GM18526 (cell line): ENCODE data around the gene RAD51B.

ENCODE experiments used
- POLR2A ChIP-seq: IDR thresholded peaks from 3 replicates; pipeline ENCODE4 v1.6.1; 2011; ENCODE audit not compliant: insufficient read length; ENCODE audit errors: extremely low read depth

RAD51B gene

GRCh38 chr14:68178282-68178681, 358.7 kb downstream of the RAD51B start:
- no peak for TF ChIP-seq POLR2A

- TF ChIP-seq POLR2A, result no peak
Observed at GRCh38 chr14:68181519-68182326, 362.1 kb downstream of the RAD51B start.

GRCh38 chr14:68182492-68182891, 362.9 kb downstream of the RAD51B start:
- TF ChIP-seq POLR2A, result no peak

GRCh38 chr14:68188174-68188573, 368.6 kb downstream of the RAD51B start:
- TF ChIP-seq POLR2A, result no peak

GRCh38 chr14:68190032-68190431, 370.5 kb downstream of the RAD51B start:
- no peak for TF ChIP-seq POLR2A

- no peak for TF ChIP-seq POLR2A
Observed at GRCh38 chr14:68191567-68192321, 372.2 kb downstream of the RAD51B start.

GRCh38 chr14:68192935-68193334, 373.4 kb downstream of the RAD51B start:
- no peak for TF ChIP-seq POLR2A

GRCh38 chr14:68193970-68194681, 374.5 kb downstream of the RAD51B start:
- TF ChIP-seq POLR2A, result no peak

GRCh38 chr14:68195126-68195525, 375.5 kb downstream of the RAD51B start:
- TF ChIP-seq POLR2A, result no peak

- no peak for TF ChIP-seq POLR2A
Observed at GRCh38 chr14:68198713-68199495, 379.3 kb downstream of the RAD51B start.

GRCh38 chr14:68199554-68200151, 380.1 kb downstream of the RAD51B start:
- TF ChIP-seq POLR2A, result no peak

- no peak for TF ChIP-seq POLR2A
Observed at GRCh38 chr14:68203871-68204270, 384.3 kb downstream of the RAD51B start.

GRCh38 chr14:68208218-68208617, 388.6 kb downstream of the RAD51B start:
- no peak for TF ChIP-seq POLR2A

GRCh38 chr14:68208626-68209317, 389.2 kb downstream of the RAD51B start:
- no peak for TF ChIP-seq POLR2A
